Colon (tissue), 2 donors: ENCODE measurements around the gene ERN1.

Experiments used
- FAIRE-seq: peaks from 2 replicates; lab custom pipeline; 2012; peaks lifted over from hg19 to GRCh38; lab: Jason Lieb, UNC
- donor health status: control.
- donor health status: control.

Gene ERN1

DNA sequence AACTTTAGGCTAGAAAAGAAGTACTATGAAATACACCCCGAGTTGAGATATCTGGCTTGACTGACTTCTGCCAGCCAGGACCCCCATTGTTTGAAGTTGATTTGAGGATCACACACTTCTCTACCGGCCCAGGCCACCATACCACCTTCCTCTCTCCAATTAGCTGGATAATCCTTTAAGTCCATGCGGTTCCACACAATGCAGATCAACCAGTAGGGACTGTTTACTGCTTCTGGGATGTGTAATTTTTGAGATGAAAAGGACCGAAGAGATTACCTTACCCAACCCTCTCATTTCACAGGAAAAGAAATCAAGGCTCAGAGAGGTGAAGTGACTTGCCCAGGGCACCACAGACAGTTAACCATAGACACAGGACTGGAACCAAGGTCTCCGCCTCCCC lies 20.5 kb downstream of the ERN1 start:
- FAIRE-seq, result no peak

DNA sequence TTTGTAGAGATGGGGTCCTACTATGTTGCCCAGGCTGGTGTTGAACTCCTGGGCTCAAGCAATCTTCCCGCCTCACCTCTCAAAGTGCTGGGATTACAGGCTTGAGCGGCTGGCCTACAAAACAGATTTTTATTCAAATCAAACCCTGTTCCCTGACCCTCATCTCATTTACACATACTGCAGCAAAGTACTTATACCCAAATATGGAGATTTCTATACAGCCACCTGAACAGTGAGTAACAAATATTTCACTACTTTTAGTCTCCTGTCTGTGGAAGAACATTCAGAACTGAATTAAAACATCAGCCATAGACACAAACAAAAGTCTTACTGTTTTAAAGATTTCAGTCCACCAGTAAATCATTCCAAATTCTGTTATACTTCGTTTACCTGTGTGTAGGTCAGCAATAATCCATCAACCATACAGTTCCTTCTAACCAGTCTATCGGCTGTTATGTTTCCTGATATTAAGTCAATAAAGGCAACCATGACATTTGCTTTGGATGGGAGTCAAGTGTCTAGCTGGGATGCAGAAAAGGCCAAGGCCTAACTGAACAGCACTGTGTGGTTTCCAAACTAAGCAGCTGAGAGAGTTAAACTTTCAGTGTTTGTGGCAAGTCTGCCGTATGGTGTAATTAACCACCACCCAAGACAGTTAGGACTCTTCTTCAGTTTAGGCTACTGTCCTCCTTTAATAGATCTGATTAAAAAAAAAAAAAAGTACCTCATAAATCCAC lies 22.3 kb downstream of the ERN1 start:
- no peak for FAIRE-seq

DNA sequence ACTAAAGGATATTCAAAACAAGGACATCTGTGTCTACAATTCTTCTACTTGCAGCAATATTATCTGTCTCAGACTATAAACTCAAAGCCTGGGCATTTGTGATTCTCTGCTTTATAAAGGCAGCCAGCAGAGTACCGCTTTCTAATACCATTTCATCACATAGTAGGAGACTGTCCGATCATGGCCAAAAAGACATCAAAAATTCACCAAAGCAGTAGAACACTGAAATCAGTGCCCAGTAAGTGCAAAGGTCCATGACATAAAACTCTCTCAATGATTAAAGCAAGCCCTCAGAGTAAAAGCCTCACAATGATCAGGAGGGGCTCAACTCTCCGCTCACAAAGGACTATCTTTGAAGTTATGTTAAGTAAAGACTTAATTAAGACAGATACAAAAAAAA lies 23.0 kb downstream of the ERN1 start:
- no peak for FAIRE-seq

DNA sequence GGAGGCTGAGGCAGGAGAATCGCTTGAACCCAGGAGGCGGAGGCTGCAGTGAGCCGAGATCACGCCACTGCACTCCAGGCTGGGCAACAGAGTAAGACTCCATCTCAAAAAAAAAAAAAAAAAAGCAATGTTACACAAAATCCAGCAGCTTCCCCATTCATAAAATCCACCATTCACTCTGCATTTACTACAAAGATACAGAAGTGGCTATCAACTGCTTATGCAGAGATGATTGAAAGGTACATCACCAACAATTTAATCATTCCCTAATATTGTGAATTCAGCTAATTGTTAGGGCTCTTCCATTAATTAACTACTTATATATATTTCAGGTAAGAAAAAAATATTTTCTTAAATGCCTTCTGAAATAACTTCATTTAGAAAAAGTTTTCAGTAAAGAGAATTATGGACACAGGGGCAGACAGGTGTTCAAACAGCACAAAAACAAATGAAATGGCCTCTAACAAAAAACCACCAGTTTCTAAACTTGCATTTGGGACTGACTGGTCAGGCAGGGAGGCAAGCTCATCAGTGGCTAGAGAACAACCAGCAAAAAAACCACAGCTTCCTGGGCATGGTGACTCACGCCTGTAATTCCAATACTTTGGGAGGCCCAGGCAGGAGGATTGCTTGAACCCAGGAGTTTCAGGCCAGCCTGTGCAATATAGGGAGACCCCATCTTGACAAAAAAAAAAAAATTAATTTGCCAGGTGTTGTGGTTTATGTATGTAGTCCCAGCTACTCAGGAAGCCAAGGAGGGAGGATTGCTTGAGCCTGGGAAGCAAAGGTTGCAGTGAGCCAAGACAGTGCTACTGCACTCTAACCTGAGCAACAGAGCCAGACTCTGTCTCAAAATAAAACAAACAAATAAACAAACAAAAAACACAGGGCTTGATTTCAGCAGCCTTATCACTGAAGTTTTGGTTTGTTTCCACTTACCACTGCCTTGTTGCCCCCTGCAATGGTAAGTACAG lies 26.3 kb downstream of the ERN1 start:
- no peak for FAIRE-seq

DNA sequence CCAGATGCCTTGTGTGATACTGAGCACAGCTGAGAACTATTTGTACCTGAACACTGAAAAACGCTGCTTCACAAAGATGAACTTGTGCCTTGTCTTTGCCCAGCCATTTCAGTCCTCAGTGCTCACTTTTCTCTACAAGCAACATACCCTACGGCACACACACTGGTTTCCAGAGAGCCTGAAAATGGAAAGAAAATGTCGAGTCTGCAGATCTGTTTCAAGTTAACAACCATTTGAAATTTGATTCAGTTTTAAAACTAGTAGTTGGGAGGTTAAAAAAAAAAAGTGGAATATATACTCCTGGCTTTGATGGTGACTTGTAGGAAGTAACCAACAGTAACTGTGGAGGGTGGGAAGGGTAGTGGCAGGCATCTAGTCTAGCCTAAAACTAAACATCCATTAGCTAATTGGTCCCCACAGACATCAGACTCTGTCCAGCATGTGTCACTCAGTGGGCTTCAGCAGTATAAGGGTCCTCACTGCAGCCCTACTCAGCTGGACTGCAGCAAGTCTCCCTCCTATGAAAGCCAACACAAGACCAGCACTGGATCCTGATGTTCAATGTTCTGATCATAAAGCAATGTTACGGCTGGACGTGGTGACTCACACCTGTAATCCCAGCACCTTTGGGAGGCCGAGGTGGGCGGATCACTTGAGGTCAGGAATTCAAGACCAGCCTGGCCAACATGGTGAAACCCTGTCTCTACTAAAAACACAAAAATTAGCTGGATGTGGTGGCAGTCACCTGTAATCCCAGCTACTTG lies 27.1 kb downstream of the ERN1 start:
- no peak for FAIRE-seq

DNA sequence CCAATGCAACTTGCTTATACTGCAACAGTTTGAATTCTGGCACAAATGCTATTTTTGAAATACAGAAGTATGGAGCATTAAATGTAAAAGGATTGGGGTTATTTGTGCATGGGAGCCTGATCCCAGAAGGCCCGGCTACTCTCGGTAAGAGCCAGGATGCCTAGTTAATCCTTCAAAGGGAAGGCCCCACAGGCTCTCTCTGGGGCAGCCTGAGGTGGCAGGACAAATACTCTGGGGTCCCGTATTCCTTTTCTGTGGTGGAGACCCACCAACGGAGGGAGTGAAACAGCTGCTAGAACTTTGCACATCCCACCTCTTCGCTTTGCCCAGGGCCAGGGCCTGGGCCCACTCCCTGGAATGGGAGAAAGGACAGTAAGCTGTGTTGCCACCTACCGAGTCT lies 30.4 kb downstream of the ERN1 start:
- FAIRE-seq, result no peak

DNA sequence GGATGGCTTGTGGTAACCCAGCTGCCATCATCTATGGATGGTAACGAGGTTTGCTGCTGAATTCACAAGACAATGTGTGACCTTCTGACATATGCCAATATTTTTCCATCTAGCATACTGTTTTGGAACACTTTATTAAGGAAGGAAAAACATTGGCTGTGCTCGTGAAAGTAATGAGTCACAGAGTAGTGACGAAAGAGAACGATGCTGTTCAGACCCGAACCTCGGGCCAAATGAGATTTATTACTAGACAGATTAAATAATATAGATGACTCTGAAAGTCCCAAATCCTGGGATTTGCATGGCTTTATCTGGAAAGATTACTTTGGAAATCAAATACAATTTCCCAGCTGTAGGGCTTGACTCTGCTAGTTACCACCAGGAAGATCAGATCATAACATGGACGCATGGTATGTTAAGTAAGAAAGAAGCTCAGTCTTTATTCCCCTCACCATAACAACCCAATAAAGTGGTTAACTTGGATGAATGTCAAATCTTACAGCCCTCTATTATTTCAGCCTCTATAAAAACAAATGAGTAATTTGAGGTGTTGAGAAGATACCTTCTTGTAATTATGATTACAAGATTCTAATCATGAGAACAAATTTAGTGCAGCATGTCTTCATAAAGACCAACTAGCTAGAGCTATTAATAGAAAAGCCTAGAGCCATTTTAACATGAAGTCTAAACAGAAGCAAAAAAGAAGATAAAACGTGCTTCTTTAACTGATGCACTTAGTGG lies 32.6 kb downstream of the ERN1 start:
- FAIRE-seq, result no peak

DNA sequence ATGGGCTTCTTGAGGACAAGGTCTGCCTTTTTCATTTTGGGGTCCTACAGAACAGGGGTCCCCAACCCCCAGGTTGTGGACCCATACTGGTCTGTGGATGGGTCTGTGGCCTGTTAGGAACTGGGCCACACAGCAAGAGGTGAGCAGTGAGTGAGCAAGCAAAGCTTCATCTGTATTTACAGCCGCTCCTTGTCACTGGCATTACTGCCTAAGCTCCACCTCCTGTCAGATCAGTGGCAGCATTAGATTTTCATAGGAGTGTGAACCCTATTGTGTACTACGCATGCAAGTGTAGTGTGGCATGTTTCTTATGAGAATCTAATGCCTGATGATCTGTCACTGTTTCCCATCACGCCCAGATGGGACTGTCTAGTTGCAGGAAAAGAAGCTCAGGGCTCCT lies 33.9 kb downstream of the ERN1 start:
- FAIRE-seq, result no peak

DNA sequence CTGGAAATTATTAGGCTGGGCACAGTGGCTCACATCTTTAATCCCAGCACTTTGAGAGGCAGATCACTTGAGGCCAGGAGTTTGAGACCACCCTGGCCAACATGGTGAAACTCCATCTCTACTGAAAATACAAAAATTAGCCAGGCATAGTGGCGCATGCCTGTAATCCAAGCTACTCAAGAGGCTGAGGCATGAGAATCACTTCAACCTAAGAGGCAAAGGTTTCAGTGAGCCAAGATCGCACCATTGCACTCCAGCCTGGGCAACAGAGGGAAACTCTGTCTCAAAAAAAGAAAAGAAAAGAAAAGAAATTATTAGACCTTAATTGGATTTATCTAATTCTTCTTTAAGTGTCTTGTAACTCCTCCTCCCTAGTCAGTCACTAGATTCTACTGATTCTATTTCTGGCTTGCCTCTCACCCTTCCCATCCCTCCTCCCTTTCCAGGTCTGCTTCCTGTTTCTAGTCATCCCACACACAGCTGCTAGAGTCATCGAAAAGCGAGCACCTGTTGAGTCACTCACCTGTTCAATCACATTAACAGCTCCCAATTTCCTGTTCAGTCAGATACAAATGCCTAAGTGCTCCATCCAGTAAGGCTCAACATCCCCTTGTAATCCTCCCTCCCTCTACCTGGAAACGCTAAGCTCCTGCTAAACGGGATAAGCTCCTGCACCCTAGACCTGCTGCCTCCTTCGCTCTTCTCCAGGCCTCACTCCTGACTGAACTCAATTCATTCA lies 34.6 kb downstream of the ERN1 start:
- FAIRE-seq, result no peak

DNA sequence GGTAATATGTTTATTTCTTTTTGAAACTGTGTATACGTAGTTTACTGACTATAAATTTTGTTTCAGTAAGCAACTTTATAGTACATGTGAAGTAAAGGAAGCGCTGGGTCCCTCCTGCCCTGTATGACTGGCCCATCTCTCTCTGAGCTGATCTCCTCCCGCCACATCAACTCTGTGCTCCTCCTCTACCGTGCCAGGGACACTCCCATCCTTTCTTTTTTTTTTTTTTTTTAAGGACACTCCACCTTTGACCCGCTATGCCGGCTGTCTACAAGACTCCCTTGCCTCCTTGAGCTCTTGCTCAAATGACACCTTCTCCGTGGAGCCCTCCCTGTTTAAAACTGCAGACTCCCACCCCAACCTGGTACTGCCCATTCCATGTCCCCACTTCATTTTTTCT lies 35.5 kb downstream of the ERN1 start:
- no peak for FAIRE-seq

DNA sequence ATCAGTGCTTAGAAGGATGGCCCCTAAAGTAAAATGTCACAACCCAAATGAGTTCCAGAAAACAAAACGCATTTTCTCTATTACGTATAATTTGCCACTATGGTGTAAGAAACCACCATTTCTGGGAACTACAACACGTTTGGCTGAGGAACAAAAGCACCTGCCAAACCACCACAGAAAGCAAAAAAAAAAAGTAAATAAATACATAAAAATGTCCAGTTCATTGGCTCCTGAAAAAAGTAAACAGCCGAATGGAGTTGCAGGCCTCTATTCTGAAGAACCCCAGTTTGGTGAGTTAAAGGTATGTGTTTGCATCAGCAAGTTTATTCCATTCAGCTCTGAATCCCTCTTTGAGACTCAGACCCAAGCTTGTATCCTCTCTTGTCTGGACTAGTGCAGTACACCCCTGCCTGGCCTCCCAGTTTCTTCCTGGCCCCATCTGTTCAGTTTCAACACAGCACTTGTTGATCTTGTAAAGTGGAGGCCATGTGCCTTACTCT lies 36.9 kb downstream of the ERN1 start:
- no peak for FAIRE-seq

DNA sequence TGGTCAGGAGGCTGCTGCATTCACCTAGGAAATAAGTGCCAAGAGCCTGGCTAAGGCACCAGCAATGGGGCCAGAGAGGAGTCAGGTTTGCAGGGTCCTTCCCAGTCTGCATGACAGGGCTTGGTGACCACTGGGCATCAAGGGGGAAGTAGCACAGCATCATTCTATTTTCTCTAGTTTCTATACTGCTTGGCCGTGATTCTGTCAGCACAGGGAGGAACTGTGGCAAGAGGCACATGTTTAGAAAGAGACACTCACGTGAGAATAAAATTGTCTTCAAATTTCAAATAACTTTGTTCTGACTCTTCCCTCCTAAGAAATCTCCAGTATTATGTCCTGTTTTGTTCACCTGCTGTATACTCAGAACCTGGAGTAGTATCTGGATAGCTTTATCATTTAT lies 37.8 kb downstream of the ERN1 start:
- no peak for FAIRE-seq

DNA sequence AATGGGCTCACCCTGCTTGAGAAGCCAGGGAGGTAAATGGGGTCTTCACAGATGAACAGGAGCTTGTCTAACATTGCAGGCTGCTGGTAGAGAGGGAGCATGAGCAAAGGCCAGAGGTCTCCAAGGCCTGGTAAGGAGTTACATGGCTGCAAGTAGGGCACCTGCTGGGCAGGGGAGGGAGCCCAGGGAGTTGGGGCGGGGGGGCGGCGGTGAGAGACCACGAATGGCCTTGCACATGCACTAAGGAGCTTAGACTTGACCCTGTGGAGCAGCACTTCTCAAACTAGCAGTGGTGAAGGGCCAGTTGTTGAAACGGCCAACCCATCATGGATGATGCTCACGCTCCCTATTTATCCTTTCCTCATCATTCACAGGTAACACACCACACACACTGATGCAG lies 38.4 kb downstream of the ERN1 start:
- no peak for FAIRE-seq

DNA sequence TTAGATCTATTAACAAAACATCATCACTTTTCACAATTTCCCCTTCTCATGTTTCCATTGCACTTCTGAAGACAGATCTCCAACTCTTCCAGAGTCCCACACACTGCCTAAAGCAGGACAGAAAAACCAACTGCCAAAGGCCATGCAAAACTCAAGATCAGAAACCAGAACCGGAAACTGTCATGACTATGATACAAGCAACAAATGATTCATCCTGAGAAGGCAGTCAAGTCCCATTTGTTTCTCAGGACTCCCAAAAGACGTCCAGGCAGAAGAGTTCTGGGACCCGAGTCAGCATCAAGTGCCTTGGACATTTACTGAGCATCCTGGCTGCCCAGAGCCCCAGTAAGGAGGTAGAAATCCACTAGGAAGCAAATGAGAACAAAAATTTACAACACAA lies 38.8 kb downstream of the ERN1 start:
- FAIRE-seq, result no peak

DNA sequence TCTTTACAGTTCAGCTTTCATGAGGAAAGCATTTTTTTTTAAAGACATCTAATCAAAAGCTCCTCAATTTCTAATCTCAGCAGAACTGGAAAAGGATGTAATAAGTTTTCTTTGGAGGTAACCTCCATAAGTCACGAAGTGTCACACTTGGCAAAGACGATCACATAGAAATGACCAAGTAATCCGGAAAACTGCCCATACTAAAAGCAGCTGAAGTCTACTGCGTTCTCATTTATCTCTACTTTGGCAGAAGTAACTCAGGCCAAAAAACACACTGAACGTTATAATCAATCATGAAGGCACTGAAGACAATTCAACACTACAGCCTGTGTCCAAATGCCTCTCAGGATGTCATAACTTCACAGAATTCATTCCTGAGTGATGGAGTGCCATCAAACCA lies 39.8 kb downstream of the ERN1 start:
- FAIRE-seq, result no peak

DNA sequence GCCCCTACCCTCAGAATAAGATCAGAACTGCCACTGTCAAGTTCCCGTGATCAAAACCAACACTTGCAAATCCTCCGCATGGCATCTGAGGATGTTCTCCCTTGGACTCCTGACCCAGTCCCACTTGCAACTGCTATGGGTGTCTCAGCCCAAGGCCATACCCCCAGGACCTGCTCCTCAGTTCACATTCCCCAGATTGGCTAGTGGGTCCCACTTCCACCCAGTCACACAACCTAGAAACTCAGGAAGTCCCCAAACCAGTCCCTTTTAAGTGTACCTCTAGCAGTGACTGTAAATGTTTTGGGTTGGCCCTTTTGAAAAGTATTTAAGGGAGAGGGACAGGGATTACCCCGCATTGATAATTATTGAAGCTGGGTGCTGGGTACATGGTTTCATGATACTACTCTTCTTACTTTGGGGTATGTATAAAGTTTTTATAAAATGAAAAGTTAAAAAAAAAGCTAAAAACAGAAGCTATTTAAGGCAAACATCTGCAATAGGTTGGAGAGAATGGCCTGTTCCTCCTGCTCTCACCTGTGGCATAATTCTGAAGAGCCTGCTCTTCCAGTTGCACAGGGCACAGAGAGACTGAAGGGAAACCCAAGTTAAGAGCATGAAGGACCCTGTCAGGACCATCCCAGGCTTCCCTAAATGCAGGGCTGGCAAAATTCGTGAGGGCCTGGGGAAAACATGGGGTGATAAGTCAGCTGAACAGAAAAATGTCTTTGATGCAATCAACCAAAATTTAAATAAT lies 42.5 kb downstream of the ERN1 start:
- FAIRE-seq, result no peak

DNA sequence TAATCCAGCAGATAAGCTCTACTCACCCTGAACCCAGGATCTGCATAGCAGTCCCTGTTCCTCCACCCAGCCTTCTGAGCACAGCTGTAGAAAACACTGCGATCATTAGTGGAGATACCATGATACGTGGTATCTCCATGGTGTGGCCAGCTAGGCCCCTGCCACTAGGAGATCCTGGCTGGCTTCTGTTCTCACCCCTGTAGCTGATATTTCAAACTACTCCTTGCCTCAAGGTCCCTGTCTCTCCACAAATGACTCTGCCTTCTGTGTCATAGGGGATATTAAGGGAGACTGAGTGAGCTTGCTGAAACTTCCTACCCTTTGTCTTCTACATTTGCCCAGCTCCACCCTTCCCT lies 44.3 kb downstream of the ERN1 start:
- no peak for FAIRE-seq

DNA sequence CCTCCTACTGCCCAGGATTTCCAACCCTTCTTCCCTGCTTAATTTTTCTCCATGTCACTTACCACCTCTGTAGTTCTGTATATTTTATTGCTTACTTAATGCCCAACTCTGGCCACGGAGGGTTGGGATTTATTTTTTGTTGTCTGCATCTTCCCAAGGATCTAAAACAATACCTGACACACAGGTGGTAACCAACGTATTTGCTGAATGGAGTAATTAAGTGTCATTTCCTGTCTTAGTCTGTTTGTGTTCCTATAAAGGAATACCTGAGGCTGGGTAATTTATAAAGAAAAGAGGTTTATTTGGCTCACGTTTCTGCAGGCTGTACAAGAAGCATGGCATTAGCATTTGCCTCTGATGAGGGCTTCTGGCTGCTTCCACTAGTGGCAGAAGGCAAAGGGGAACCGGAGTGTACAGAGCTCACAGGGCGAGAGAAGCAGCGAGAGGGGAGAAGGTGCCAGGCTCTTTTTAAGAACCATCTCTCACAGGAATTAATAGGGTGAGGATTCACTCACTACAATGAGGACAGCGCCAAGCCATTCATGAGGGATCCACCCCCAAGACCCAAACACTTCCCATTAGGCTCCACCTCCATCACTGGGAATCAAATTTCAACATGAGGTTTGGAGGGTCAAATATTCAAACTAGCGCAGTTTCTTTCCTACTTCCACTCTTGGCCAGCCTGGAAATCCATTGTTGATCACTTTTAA lies 44.8 kb downstream of the ERN1 start:
- FAIRE-seq, result no peak

DNA sequence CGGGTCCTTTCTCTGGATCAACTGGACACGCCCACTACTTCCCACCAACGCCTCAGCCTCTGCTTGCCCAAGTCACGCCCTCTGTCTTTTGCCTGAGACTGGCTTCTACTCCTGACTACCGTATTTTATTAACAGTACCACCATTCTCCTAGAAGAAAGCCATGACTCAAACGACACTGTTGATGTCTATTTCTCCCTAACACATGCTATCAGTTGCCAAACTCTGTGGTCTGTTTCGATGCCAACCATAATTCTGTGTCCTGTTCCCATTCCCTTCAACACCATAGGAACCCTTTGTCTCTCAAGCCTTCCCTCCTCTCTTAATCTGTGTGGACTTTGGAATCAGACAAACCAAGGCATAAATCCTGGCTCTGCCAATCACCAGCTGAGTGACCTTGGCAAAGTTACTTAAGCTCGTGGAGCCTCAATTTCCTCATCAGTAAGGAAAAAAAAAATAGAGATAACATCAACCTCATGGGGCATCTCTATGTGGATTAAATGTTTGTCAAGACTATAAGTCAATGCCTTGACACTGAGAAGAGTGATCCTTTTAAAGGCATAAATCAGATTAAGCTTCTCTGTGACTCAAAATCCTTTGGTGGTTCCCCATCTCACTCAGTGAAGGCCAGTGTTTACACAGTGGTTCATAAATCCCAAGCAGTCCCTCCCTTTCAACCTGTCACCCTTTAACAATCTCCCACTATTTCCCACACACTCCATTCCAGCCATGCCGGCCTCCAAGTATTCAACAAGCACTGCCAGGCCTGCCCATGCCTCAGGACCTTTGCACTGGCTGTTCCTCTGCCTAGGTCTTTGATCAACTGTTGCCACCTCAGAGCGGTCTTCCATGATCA lies 45.6 kb downstream of the ERN1 start:
- no peak for FAIRE-seq
